NCI-H2107 treated with DMSO at 0.1 percent for 48 hours (cell line): ENCODE results near the gene KCNMA1.
A peak's percentile ranks its signal among the peaks of the same experiment; 100 is the strongest.
"Not testable (repeated sequence)": the region's sequence is repeated elsewhere in the genome, so short reads cannot be mapped to it uniquely, and the experiment has no call there.

Experiments used
- DNase-seq: peaks from one replicate; lab custom pipeline; 2025; ENCODE audit not compliant: unreplicated experiment; lab: John Stamatoyannopoulos, UW

The KCNMA1 gene

DNA sequence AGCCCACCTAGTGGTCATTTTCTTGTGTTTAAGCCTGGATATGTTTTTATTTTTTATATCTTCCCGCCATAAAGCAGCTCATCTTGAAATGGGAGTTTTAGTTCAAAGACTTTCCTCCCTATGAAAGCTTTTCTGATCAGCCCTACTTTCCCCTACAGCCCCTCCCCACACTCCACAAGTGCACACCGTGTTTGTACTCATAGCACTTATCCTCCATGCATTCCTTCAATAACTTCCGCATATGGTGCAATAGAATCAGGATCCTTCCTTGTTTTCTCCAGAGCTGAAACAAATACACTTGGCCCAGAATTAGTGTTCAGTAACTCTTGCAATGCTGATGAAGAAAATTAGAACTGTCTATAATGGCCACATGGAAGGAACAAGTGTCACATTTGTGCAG, 235.9 kb downstream of the KCNMA1 start:
- DNase-seq = no peak

DNA sequence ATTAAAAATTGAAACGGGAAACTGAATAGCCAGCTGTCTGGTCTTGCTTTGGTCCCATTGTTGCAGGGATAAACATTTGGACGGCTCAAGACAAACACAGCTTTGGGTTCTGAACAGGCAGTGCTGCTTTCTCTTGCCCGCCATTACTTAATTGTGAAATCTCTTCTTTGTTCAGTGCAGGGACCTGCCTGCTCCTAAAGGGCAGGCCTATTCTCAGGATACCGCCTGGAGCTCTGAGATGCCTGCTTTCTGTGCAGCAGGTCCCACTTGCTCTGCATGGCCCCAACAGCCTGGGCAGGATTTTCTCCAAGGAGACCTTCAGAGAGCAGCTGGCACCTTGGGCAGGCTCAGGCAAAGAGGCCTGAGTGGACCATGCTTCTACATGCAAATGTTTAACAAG, 237.6 kb downstream of the KCNMA1 start:
- no peak for DNase-seq

DNA sequence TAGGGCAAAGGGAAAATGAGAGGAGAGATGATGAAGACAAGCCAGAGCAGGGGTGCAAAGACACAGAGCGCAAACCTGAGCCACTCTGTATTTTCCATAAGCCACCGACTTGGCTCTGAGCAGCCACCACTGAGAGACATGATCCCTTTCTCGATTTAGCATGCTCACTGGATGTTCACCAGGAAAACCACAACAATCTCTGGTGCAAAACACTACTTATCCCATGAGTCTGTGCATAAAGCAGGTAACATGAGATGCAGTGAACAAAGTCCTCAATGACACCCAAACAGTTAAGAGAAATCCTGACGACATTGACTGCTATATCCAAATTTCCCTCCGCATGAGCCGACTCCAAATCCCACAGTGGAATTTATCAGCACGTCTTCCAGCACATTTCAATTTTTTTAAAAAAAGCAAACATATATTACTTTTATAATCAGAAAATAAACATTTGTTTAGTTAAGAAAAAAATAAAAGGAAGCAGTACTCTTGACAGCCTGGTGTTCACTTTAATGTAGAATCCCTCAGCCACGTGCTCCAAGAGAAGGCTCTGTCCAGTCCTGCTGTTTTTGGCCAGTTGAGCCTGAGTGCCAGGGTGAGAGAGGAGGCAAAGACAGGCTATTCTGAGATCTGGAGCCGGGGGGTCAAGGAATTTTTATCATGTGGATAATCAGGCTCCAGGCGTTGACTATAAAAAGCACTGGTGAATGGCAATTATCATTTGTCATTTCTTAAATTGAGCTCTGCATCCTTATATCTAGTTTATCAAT, 238.4 kb downstream of the KCNMA1 start:
- peak; percentile 27 for DNase-seq

DNA sequence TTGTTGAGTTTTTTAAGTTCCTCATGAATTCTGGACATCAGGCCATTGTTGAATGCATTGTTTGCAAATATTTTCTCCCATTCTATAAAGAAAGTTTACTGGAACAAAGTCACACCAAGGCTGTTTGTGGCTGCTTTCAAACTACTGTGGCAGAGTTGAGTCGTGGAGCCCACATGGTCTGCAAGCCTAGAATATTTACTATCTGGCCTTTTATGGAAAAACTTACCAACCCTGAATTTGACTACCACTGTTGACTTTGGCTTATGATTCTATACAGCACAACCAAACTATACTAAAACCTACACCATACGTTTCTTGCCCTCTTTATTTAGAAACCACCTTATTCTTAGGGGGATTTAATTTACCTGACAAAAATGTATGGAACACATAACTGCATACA, 239.1 kb downstream of the KCNMA1 start:
- DNase-seq = no peak

DNA sequence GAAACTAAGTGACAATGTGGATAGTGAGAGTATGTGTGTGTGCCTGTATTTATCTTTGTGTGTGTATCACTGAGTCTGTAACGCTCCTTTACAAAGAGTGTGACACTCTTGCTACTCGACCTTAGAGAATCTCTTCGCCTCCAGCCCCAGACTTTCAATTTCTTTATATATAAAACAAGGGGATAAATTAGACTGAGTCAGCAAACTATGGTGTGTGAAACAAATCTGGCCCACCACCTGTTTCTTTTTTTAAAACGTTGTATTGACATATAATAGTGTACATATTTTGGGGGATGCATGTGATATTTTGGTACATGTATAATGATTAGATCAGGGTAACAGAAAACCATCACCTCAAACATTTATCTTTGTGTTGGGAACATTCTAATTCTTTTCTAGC, 240.5 kb downstream of the KCNMA1 start:
- DNase-seq = no peak

DNA sequence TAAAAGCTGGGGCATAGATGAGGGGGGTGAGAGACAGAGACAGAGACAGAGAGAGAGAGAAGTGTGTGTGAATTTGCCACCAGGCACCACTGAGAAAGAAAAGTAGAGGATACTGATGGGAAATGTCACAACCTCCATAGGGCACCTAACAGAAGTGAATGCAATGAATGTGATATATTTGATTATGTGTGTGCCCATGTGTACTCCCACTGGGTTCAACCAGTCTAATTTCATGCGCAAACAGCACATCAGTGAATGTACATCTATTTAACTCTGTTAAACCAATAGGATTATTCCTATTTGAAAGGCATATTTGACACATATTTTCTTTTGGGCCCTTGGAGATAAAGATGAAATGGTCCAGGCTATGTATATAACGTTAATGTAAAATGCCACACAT, 241.3 kb downstream of the KCNMA1 start:
- DNase-seq = no peak

DNA sequence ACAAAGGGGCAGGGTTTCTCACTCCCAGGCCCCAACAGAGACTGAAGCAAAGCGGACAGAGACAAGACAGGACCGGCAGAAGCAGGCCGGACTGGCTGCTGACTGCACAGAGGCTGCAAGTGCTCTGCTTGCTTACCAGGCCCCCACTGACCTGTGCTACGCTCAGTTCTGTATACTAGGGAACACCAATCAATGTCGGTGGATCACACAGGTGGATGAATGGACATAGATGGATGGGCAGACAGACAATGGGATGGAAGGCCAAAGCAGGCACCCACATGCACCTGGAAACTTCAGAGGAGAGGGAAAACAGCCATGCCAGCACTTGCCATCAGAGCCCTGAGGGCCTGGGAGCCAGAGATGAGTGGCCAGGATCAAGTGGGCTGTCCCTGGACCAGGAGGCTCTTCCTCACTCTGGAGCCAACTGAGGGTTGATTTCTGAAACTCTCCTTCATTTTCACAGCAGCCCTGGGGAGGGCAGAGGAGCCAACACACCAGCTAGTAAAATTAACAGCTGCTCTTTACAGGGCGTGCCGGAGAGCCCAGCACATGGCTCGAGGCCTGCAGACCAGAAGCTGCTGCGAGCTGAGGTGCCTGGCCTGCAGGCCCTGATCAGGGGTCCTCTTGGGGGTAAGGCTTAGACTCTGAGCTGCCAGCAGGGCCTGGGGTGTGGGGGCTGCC, 243.6 kb downstream of the KCNMA1 start:
- DNase-seq = no peak

DNA sequence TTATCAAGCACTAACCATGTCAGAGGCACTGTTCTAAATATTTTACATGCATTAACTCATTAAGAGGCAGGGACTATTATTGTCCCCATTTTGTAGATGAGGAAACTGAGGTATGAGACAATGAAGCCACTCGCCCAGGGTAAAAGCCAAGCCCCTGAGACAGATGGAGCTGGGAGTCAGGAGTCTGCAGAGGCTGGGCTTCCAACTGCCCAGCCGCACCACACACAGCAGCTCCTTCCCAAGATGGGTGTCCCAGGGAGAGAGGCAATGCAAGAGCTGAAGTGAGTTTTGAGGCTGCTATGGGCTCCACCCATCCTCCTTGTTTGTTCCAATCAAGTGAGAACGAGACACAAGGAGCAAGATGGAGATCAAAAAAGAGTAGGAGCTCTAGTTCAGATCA, 244.2 kb downstream of the KCNMA1 start:
- no peak for DNase-seq

DNA sequence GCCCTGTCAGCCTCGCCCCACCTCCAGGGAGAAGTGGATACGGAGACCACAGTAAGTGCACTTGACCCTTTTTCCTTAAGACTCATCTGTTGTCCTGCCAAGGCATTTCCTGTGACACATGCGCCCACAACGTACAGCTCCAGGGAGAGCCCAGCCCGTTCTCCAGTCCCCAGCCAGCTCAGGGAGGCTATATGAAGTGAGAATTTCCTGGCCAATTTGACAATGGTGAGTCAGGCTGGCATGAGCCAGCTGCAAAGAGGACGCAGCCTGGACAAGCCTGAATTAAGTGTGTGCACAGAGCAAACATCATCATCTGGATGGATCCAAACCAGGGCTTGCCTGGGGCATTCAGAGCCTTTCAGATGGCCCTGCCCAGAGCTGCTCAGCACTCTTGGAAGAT, 244.8 kb downstream of the KCNMA1 start:
- no peak for DNase-seq

DNA sequence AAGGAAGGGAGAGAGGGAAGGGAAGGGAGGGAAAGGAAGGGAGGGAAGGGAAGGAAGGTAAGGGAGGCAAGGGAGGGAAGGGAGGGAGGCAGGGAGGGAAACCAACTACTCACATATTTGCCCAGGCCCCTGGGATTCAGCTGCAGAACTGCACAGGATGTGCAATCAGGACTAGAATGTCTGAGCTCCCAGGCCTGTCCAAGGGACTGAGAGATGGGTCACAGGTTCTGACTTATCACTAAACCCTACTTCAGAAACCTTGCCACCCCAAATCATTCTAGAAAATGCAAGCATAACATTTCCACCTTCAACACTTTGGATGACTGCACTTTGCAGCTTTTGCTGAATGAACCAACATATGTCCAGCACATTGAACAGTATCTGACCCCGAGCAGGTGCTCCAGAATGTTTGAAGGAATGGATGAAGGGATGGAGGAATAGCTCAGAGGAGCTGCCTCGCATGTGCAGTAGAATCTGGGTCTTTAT, 245.3 kb downstream of the KCNMA1 start:
- DNase-seq = no peak

DNA sequence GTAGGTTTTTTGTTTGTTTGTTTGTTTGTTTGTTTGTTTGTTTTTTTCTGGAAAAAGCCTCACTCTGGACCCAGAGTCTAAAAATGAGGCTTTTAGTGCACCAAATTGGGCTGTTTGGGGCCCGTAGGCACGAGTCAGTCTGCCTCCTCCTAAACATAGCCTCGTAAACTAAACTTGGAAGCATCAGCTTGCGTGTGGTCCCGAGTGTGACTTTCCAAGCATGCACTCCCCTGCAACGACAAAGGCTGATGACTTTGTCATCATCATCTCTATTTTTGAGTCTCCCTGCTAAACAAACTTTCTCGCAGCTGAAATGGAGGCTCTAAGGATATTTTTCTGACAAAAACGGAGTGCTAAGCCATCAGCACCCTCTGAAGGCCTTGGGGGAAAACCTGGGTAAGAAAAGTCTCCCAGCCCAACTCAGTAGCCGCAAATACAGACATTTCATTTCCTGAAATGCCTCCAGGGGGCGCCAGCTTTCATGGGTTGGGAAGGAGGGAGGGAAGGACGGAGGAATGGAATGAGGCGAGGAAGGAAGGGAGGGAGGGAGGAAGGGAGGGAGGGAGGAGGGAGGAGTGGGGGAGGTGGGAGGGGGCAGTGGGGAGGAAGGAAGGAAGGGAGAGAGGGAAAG, 245.9 kb downstream of the KCNMA1 start:
- DNase-seq = no peak

DNA sequence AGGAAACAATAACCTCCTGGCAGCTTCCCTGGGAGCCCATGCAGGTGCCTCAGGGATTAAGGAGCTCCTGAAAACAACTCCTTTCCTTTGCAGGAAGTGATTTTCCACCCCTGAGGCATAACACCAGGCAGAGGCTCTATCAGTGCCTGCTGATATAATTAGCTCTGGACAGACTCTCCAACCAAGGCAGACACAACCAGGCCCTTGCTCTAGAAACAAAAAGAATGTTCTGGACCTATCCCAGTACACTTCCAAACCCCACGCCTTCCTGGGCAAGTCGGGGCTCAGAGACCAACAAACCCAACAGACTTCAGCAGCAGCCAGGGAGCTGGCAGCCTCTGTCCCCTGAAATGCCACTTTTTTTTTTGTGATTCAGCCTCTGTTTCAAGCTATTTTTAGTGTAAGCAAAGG, 247.1 kb downstream of the KCNMA1 start:
- no peak for DNase-seq

DNA sequence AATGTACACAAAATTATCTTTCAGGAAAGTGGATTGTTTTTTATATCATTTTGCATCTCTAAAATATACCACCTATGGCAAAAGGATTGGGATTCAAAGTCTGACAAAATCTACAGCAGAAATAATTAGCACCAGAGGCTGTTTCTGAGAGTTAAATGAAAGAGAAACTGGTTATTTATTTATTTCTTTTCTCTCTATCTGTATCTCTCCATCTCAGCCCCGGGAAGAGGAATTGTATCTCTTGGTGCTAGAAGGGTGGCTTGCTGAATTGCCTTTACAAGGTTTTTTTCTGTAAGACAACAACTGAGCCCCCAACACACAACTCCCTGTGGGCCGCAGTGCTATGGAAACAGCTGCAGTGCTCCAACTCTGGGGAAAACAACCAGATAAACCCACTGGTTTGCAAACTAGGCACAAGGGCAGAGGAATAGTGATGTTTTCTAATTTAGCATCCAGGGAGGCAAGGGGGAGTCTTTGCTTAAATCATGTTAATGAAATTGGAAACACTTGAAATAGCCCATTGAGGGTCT, 249.0 kb downstream of the KCNMA1 start:
- no peak for DNase-seq

DNA sequence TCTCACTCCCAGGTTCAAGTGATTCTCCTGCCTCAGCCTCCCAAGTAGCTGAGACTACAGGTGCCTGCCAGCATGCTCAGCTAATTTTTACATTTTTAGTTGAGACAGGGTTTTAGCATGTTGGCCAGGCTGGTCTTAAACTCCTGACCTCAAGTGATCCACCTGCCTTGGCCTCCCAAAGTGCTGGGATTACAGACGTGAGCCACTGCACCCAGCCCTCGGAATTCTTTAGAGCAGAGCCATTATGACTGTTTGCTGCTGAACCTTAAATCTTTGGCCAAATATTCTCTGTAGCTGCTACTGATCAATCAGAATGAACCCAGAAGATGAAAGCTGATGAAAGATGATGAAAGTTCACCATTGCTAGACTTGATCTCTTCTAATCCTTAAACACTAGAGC, 249.9 kb downstream of the KCNMA1 start:
- DNase-seq = not testable (repeated sequence)

DNA sequence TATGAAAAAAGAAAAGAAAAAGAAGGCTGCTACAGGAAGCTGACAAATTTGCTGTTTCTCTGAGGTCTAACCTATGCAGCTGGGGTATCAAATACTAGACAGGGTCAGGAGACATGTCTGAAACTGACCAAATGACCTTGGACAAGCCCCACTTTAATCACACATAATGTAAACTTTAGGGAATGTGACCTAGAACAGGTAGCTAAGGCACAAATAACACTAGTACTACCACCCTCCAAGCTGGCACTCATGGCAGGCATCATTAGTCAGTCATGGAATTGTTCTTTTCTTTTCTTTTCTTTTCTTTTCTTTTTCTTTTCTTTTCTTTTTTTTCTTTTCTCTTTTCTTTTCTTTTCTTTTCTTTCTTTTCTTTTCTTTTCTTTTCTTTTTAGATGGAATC, 250.4 kb downstream of the KCNMA1 start:
- no peak for DNase-seq

DNA sequence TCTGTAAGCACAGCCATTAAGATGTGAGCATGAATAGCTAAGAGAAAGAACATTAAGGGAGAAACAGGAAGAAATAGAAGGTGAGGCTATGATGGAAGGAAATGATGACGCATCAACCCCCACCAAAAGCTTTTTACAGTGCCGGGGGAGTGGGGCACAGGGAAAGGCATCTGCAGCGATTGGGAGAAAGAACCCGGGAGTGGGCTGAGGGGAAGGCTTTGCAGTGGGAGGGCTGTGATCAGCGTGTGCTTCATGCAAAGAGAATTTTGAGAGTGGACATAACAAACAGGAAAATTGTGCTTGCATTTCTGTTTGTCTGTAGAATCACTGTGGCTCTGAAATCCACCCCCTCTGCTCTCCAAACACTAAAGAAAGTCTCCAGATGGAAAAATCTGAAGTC, 250.8 kb downstream of the KCNMA1 start:
- no peak for DNase-seq

DNA sequence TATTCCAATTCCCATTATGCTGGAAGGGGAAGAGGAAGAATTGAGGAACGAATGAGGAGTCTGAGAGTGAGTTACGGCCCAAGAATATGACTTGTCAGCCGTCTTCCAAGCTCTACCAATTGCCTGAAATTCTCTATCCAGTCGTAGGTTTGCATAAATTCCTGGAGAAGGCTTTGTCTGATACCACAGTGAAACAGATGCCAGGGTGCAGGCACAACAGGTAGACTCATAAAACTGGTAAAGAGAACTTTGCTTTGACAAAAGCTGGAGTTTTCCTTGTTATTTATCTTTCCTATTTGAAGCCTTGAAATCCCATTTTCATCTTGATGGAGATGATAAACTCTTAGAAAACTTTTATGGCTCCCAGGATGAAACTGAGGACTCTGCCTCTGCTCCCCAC, 251.2 kb downstream of the KCNMA1 start:
- DNase-seq = no peak

DNA sequence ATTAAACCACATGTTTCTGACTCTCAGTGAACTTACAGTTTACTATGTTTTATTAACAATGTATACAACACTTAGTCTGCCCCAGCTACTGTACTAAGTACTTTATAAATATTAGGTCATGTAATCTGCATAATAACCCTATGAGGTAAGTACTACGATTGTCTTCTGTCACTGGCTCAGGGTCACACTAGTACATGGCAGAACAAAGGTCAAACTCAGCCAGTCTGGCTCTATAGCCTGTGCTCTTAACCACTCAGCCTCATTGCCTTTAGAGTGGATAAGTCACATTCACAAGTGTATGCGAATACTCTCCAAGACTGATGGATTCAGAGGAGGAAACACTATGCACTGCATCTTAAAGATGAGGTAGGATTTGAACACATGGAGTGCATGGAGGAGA, 252.3 kb downstream of the KCNMA1 start:
- DNase-seq = no peak

DNA sequence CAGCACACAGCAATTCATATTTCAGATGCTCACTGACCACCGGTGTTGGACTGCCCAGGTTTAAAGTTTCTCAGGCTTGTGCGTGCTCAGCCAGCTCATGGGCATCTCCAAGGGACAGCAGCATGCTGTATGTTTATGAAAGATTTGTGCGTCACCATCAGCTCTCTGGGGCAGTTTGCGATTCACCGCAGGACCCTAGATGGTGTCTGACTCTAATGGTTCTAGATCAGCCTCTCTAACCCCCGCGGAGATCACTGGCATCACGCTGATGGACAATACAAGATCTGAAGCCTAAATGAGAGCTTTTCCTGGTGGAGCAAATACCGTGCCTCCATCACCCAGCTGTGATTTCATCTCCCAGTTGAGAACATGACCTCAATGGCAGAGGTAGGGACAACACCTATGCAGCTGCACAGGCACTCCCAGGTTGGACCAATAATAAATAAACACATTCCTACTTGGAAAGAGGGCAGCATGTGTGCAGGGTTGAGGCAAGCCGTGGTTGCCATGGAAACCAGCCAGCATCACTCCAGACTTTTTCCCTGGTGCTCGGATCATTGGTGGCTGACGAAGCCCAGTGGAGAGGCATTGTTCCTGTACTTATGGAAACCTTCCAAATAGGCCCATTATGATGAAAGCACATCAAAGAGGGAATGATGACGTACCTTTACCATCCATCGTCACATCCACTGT, 253.6 kb downstream of the KCNMA1 start:
- DNase-seq = no peak

DNA sequence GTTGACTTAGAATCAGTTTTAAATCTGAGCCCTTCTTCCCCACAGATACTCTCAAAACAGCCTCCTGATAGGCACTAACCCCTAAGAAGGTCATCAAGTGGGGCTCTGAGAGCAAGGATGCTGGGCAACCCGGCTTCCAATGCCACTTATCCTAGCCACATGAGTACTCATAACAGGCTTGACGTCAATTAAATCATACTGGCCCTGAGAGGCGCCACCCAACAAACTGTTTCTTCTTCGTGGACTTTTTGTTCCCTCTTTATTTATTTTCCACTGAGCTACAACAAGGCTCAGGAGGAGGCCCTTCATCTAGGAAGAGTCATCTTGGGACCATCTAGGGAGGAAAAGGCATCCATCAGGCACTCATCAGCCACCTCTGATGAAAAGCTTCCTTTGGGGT, 255.9 kb downstream of the KCNMA1 start:
- no peak for DNase-seq

DNA sequence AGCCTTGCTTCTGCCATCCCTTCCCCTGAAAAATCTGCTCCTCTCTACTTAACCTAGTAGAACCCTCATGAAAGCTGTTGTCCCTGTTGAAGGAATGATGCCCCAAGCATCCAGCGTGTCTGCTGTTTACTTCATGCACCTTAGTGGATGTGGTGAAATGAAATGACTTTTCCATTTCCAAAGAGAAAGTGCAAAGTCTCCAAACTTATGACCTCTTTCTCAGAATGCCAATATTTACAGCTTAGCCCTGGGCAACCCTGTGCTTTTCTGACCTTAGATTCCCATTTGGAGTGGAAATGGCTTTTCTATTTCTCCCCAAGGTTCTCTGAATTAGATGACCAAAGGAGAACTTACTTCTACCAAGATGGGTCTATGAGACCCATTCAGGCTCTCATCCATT, 256.9 kb downstream of the KCNMA1 start:
- DNase-seq = no peak
